Testis (tissue), 2 donors: ENCODE measurements around the gene GNG2.

ENCODE experiments used
- CTCF ChIP-seq, 3 experiments: fragments of 450-650 bp in 2 of 3; fragments of 200-600 bp in 1 of 3; sonication (generic) in 1 of 3; IDR thresholded peaks; one replicate each; pipeline ENCODE4 v1.5.1; 2016 to 2019; ENCODE audit warnings: antibody characterized with exemption in 3 of 3, mild to moderate bottlenecking in 2 of 3, moderate library complexity in 1 of 3
- POLR2A ChIP-seq: fragments of 450-650 bp; IDR thresholded peaks from one replicate; pipeline ENCODE4 v1.6.1; 2017; ENCODE audit warnings: antibody characterized with exemption, mild to moderate bottlenecking, moderate library complexity

- TF ChIP-seq CTCF (IDR thresholded peaks at IDR 0.05) (no peak), POLR2A (no peak)
Measured at GRCh38 chr14:51817326-51817725, 43.1 kb upstream of the GNG2 start.
